ENCODE results near the gene CFAP299.
"Not testable (repeated sequence)": the region's sequence is repeated elsewhere in the genome, so short reads cannot be mapped to it uniquely, and the experiment has no call there.

The CFAP299 gene

DNA sequence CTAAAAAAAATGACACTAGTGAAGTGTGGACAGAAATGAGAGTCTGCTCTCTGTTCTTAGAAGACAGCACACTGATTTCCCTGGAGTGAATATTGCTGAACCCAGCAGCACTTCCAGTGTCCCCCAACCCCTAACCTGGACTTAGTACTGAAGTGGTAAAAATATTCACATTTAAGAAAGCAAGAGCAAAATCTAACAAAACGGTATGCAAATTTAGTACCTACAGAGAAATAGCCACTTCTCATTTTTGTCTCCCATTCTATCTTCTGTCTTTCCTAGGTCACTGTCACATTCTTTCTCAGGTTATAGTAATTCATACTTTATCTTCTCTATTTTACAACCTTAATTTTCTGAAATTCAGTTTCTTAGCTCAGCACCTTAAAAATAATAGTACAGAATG is 274.7 kb downstream of the CFAP299 start:
- DNase-seq (ENCODE audit: low read depth in 2 of 2): no peak

DNA sequence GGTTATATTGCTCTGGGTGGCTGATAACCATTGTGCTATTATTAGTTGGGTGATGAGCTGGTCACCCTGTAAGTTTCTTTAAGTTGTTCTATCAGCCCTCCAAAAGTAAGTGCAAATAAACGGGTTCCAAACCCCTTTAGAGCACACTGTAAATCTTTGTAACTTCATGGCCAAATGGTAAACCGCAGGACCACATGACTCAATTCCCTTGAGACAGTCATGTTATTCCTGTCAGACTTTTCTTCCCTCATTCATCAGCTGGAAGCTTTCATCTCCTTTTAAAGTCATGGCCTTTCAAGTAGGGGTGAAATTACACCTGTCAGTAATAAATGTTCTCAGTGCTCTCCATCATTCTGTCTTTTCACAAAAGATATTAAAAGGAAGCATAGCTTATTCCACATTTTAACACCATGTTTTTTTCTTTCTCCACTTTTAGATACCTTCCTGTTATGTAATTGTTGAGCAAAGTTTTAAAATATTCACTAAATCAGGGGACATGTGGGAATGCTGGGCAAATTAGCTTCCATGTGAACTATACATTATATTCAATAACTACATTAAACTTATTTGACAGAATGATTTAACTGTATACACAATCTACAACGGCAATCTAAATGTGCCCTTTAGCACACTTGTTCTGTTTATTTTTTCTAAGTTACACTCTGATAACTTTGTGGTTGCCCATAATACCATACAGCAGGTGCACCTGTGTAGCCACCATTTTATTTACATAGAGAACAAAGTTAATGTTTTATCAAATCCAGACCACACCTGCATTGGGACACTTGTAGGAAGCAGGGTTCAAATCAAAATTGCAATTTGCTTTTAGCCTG is 275.5 kb downstream of the CFAP299 start:
- DNase-seq (ENCODE audit: low read depth in 2 of 2): no peak

DNA sequence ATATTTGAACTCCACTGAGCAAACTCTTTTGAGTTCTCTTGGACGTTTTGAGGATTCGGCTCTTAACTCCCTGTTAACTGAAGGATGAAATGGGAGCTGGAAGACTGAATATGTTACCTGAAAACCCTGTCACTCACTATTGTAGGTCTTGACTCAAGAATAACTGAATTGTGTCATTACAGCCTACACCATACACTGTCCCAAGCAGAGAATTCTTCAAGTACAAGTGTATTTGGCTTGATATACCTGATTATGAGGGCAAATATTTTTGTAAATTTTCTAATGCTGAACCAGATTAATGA is 276.1 kb downstream of the CFAP299 start:
- no peak for DNase-seq (ENCODE audit: low read depth in 2 of 2)

DNA sequence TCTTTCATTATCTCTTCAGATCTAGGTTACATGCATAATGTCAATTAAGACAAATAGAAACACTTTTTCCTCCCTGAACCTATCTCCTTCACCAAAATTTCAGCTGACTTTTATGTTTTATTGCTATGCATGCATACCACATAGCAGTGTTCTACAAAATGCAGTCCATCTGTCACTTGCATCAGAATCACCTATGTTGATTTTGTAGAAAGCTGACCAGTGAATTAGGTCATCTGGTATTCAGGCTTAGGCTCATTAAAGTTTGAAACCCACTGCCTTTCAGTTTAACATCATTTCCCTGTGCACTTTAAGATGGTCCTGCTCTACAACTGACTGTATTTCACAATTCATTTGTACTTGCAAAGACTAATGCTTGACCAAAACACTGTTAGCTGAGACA is 277.9 kb downstream of the CFAP299 start:
- no peak for DNase-seq (ENCODE audit: low read depth in 2 of 2)

DNA sequence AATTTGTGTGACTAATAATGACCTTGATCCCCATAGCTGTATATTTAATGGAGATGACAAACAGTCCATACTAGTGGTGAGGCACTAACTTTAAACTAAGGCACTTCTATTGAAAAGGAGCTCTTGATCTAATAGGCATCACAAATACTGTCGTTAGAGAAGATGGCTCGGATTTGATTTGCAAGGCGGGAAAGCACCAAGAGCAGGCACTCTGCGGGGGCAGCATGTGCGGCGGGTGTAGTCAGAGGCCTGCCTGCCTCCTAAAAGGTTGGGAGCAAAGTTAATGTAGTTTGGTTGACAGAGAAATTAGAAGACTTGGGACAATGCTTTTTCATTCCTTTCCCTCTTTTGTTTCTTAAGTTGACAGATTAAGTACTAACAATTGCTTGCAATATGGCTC is 278.8 kb downstream of the CFAP299 start:
- DNase-seq (ENCODE audit: low read depth in 2 of 2): no peak

DNA sequence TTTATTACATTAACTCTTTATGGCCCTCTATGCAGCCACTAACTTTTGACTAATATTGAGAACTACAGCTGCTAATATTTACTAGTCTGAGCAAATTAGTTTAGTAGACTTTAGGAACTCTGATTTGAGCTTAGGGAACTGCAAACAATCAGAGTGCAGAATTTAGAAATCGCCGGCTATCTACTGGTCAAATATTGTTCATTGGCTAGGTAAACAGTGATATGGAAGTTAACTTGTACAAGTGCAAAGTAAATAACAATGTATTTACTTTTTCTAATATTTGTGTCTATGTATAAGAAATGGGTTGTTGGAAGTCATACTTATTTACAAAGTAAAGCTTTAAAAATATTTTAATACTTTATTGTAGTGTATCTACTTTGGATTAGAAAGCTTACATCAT is 279.6 kb downstream of the CFAP299 start:
- no peak for DNase-seq (ENCODE audit: low read depth in 2 of 2)

DNA sequence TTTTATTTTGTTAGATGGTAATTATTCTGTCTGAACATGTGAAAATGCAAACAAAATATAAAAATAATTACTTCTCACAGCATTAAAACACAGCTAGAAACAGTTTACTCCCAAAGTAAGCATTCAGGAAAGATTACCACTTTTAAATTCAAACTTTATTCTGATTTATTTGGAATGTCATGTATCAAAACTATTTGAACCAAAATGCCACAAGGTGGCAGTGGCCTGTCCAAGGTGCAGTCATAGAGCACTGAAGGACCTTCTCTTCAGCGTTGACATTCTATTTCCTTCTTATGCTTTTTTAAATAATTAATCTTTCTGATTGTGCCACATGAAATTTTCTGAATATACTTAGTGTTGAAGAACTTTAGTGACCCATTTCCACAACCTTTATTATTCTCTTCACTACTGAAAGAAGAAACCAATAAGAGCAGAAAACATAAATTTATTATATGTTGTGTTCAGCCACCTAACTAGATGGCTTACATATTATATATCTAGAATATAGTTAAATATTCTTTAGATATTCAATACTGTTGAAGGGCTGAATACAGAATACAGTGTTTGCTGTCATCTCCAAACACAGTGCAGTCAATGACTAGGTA is 283.6 kb downstream of the CFAP299 start:
- no peak for DNase-seq (ENCODE audit: low read depth in 2 of 2)

DNA sequence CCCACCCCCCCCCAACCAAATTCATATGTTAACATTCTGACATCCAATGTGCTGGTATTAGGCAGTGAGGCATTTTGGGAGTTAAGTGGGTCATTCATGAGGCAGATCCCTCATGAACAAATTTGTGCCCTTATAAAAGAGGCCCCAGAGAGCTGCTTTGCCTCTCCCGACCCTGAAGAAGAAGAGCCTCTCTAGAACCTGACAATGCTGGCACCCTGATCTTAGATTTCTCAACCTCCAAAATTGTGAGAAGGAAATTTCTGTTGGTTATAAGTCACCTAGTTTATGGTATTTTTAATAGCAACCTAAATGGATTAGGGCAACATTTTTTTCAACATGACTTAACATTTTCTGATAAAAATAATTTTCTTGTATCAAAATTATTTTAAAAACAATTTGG is 296.3 kb downstream of the CFAP299 start:
- DNase-seq (ENCODE audit: low read depth in 2 of 2): no peak

DNA sequence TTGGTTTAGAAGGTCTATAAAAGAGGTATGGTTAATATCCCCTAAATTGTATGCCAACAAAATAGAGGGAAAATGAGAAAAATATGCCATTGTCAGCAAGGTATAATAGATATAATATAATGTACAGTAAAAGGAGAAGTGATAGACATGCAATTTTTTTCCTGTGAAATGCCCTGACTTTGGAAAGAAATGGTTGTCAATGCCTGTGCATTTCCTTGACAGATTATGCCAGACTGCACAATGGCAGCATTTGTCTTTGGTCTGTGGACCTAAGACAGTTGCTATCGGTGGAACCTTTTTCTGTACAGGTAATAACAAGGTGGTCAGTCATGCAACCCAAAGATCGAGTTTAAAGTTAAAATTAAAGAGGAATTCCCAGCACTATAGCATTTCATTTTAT is 301.7 kb downstream of the CFAP299 start:
- no peak for DNase-seq (ENCODE audit: low read depth in 2 of 2)

DNA sequence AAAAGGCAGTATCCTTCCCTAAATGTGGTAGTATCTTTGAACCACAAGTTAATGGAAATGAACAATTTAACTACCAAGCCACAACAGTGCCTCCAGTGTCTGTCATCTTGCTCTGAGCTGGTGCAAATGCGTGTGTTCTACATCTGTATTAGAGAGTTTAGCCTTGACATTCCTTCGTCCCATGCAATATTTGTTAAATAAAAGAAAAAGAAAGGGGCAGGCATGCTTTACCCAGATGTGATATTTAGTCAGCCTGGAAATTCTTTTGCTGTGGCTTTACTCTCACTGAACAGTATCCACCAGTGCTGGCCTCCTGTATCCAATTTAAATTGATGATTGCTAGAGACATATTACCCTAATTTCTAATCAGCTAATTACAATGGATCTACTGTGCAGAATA is 310.5 kb downstream of the CFAP299 start:
- no peak for DNase-seq (ENCODE audit: low read depth in 2 of 2)

DNA sequence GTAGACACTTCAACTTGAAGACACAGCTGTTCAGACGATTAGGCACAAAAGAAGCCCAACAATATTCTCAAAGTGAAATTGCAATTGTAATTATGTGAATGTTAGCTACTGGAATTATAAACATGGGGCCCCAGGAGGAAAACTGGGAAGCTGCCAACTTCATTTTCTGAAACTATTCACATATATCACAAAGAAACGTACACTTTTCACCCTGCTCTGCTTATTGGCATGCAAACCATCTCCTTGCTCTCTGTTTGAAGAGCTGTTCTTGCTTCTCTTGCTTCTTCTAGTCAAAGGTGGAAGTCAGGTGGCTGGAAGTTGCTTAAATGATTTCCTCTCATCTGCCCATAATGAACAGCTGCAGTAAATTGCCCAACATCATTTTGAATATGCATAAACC is 320.1 kb downstream of the CFAP299 start:
- no peak for DNase-seq (ENCODE audit: low read depth in 2 of 2)

DNA sequence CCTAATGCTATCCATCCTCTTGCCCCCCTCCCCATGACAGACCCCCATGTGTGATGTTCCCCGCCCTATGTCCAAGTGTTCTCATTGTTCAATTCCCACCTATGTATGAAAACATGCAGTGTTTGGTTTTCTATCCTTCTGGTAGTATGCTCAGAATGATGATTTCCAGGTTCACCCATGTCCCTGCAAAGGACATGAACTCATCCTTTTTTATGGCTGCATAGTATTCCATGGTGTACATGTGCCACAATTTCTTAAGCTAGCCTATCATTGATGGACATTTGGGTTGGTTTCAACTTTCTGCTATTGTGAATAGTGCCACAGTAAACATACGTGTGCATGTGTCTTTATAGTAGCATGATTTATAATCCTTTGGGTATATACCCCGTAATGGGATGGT is 334.6 kb downstream of the CFAP299 start:
- not testable (repeated sequence) for DNase-seq (ENCODE audit: low read depth in 2 of 2)

DNA sequence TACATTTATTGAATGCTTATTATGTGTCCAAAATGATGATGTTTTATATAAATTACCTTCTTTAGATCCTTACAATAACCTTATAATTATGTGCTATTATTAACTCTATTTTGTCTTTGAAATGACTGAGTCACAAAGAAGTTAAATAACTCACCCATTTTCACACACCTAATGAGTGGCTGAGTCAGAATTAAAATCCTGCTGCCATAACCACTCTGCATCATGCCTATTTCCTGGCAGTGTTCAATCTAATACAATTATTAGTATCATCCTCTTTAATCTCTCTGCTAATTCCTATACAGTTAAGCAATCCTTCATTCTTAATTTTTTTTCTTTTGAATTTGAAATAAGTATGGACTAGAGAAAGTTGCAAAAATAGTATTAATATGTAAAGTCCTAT is 342.9 kb downstream of the CFAP299 start:
- DNase-seq (ENCODE audit: low read depth in 2 of 2): no peak

DNA sequence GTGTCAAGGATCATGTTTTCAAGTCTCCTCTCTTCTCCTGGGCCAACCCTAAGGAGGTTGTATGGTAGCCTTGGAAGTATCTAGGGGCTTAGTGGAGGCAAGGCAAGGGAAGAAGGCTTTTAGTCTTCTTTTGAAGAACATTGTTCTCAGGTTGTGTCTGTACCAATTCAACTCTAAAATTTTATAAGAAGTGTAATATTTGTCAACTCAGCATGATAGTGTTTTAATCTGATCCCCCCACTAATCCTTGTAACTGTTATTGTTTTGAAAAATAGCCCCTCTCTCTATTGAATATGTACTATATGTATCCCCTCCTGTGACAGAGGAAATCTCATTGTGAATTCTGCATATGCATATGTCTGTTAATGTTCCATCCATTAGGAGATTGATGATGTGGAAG is 345.4 kb downstream of the CFAP299 start:
- no peak for DNase-seq (ENCODE audit: low read depth in 2 of 2)

DNA sequence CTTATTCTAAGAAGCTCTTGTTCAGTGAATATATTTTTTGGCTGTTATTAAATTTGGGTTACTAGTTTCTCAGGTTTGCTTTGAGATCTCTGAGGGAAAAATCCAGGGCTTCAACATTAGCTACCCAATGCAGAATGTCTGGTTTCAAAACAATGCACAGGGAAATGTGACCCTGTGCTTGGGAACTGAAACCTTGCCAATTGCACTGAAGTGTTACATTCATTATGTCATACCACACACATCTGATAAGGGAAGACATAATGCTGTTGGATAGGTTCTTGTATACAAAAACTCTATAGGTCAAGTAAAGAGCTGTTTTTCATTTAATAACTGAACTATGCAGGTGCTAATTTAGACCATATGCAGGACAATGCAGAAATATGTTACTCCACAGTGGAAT is 349.7 kb downstream of the CFAP299 start:
- DNase-seq (ENCODE audit: low read depth in 2 of 2): no peak

DNA sequence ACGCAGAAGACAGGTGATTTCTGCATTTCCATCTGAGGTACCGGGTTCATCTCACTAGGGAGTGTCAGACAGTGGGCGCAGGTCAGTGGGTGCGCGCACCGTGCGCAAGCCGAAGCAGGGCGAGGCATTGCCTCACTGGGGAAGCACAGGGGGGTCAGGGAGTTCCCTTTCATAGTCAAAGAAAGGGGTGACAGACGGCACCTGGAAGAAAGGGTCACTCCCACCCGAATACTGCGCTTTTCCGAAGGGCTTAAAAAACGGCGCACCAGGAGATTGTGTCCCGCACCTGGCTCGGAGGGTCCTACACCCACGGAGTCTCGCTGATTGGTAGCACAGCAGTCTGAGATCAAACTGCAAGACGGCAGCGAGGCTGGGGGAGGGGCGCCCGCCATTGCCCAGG is 352.2 kb downstream of the CFAP299 start:
- not testable (repeated sequence) for DNase-seq (ENCODE audit: low read depth in 2 of 2)

DNA sequence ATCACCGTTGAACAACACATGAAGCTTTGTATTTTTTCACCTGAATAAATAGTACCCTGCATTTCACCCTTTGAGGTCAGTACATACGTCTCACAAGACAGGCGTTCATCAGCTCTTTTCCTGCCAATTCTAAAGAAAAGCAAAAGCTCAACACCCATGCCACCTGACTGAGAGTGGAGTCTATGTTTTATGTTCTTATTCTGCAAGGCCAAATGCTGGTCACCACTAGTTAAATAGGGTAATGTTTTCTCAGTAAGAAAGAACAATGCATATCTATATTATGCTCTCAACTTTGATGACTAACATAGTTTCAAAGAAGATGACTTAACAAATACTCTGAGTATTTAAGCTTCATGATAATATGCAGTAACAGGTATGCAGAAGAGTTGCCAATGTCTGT is 358.6 kb downstream of the CFAP299 start:
- no peak for DNase-seq (ENCODE audit: low read depth in 2 of 2)

DNA sequence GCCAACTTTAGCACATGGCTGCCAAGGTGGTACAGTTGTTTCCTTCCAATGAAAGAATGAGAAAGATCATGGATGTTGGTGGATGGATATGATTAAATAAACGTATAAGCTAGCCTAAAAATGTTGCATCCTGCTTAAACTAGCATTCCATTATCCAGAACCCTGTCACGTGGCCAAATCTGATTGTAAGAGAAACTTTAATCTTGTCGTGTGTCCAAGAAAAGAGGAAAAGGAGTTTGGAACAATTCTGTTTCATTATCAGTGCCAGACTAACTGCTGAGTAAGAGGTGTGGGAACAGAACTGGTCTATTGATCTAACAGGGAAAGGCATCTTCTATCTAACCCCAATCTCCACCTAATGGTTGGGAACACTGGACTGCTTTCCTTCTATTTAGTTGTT is 369.8 kb downstream of the CFAP299 start:
- DNase-seq (ENCODE audit: low read depth in 2 of 2): no peak

DNA sequence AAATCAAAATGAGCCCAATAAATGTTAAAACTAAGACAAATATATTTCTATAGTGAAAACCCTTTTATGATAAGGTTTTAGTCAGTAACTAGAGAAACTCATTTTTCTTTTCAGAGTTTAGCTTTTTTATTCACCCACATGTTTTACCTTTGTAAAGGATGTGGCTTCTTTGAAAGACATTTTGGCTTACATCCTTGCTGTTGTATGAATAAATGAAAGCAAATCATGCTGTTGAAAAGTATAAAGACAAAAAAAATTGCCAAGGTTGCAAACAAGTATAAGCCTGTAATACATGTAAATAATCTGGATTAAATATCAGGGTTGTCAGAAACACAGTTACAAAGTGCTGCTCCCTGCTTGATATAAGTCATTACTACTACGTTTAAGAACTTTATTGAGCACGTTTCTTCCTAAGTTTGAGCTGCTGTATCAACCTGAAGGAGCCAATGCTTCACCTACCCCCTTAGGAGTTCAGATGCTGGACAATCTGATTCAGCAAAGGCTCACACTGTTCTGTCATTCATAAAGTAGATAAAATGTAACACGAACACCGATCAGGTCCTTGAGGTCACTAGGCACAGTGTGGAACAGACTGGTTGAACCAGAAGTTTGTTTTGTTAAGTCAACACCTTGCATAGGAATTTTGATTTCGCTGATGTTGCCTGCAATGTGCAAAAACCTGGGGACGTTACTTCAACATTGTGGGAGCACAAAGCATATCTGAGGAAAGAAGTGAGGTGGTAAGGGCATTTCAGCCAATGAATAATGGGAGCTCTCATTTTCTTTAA is 373.7 kb downstream of the CFAP299 start:
- no peak for DNase-seq (ENCODE audit: low read depth in 2 of 2)

DNA sequence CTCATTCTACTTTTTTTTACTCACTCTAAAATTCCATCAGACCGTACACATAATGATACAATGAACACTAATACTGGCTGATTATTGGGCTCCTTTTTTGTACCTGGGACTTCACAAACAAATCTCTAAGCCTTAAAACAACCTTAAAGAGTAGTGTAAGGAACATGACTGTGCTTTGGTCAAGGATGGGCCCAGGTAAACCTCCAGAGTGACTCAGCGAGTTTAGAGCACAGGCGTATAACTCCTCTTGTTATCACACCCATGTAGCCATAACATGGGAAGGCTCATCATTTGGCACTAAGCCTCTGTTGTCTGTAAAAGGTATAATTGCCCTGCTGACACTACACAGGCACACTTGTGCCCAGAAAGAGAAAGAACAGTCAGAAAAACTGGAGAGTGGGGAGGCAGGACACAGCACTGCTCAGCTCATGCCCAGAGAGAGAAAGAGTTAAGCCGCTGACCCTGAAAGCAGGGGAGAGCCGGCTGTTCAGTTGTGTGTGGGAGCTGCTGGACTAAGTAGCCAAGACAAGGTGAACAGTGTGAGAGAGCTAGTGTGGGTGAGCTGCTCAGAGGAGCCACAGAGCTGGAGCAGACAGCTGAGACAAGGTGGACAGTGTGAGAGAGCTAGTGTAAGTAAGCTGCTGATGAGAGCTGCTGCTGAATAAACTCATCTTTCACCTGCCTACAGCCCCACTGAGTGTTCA is 375.4 kb downstream of the CFAP299 start:
- DNase-seq (ENCODE audit: low read depth in 2 of 2): no peak

DNA sequence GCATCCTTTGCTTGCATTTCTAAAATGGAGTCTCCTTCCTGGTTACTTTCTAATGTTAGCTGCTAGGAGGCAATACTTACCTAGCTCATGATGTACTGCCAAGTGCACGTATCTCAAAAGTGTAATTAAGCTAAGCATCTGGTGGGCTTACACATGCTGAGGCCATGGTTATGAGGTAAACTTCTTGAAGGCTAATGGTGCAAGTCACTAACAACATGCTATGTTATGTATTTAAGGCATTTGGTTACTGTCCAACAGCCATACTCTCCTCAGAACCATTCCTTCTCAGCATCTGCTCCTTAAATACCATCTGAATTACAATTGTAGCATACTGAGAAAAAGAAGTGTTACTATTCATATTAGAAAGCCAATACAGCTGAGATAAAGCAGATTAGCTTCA is 376.4 kb downstream of the CFAP299 start:
- DNase-seq (ENCODE audit: low read depth in 2 of 2): no peak

DNA sequence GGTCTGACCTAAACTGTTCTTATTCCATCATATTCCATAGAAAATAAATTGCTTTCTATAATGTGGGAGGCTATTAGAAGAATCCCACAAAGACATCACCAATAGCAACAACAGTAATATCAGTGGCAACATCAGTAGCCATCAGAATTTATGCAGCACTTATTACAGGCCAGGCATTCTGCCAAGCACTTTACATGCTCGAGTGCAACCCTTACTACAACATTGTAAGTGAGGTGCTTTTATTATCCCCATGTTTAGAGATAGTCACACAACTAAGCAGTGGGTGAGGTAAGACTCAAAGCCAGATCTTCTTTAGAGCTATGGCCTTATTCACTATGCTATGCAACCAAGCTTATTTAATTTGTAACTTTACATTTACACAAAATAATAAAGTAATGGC is 377.9 kb downstream of the CFAP299 start:
- no peak for DNase-seq (ENCODE audit: low read depth in 2 of 2)

Measured in activated CD4-positive, alpha-beta T cell treated with anti-CD3 and anti-CD28 coated beads for 24 hours (primary cell).